Epidermal melanocyte (primary cell): Measurements from ENCODE around the gene PDE5A.

Experiments
- DNase-seq: peaks from one replicate; pipeline ENCODE4 v3.0.0; 2011; ENCODE audit warnings: low spot score; ENCODE audit not compliant: insufficient read length

PDE5A gene

GRCh38 chr4:119525005-119525749, 103.4 kb downstream of the PDE5A start:
- DNase-seq, result no peak

GRCh38 chr4:119523399-119523798, 105.2 kb downstream of the PDE5A start:
- DNase-seq, result no peak

- no peak for DNase-seq
Measured at GRCh38 chr4:119521268-119521667, 107.3 kb downstream of the PDE5A start.

- DNase-seq, result no peak
Measured at GRCh38 chr4:119518915-119519410, 109.6 kb downstream of the PDE5A start.

GRCh38 chr4:119518230-119518892, 110.2 kb downstream of the PDE5A start:
- no peak for DNase-seq

GRCh38 chr4:119517361-119518229, 111.0 kb downstream of the PDE5A start:
- no peak for DNase-seq

GRCh38 chr4:119512398-119512797, 116.2 kb downstream of the PDE5A start:
- DNase-seq, result no peak

GRCh38 chr4:119510395-119511149, 118.0 kb downstream of the PDE5A start:
- no peak for DNase-seq

- no peak for DNase-seq
Measured at GRCh38 chr4:119508281-119508680, 120.3 kb downstream of the PDE5A start.

GRCh38 chr4:119506806-119507205, 121.8 kb downstream of the PDE5A start:
- no peak for DNase-seq

- DNase-seq, result no peak
Measured at GRCh38 chr4:119504616-119505015, 124.0 kb downstream of the PDE5A start.

- no peak for DNase-seq
Measured at GRCh38 chr4:119501740-119502139, 126.9 kb downstream of the PDE5A start.

- no peak for DNase-seq
Measured at GRCh38 chr4:119498527-119498926, 130.1 kb downstream of the PDE5A start.

- DNase-seq, result no peak
Measured at GRCh38 chr4:119493886-119494285, 134.7 kb downstream of the PDE5A start.

GRCh38 chr4:119493419-119493818, 135.2 kb downstream of the PDE5A start:
- DNase-seq, result no peak

GRCh38 chr4:119490335-119490734, 138.3 kb downstream of the PDE5A start:
- DNase-seq, result no peak

- DNase-seq, result no peak
Measured at GRCh38 chr4:119489305-119489704, 139.3 kb downstream of the PDE5A start.

GRCh38 chr4:119480331-119480730, 148.3 kb downstream of the PDE5A start:
- no peak for DNase-seq

- DNase-seq, result no peak
Measured at GRCh38 chr4:119479835-119480234, 148.8 kb downstream of the PDE5A start.

- DNase-seq, result no peak
Measured at GRCh38 chr4:119479180-119479808, 149.3 kb downstream of the PDE5A start.
